ENCODE data around the gene SLC39A10. TPM values are rescaled to one million over a fixed set of nuclear protein-coding genes. Genes with fewer than 3 reads are reported as not detected.

SLC39A10 gene
- total and polyA plus RNA-seq, 4 donors: 5.7 to 28.4 (median 18.2) TPM

DNA sequence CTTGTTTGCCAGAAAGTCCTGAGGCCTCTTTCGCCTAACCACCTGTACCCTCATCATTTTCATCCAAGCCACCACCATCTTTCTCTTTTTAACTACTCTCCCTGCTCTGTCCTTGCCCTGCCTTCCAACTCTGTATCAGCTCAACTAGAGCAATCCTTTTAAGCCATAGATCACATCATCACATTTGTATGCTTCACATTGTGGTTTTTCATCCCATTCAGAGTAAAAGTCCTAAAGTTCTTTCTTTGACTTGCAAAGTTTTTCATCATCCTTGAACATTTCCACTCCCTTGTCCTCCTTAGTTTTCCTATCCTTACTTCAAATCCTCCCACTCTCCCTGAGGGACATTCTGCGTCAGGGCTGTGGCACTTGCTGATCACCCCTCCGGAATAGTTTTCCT is 73.9 kb downstream of the SLC39A10 start:
- H3K27ac ChIP-seq (ENCODE audit: low read depth in 1 of 2, low read length in 1 of 2): no peak overlapping the region
- H3K27me3 ChIP-seq (ENCODE audit: control insufficient read depth in 3 of 3, insufficient read depth in 3 of 3, low read length in 2 of 3): no peaks in the 10 kb centered on the region
- peaks cover 0 to 28% (median 9%) of the 10 kb centered on the region in 4 donors for H3K36me3 ChIP-seq (ENCODE audit: control insufficient read depth in 4 of 4, insufficient read depth in 4 of 4, low read length in 4 of 4)
- H3K4me1 ChIP-seq (ENCODE audit: control insufficient read depth in 5 of 5, insufficient read depth in 5 of 5, low read length in 5 of 5): no peaks in the 10 kb centered on the region
- H3K9me3 ChIP-seq (ENCODE audit: control insufficient read depth in 4 of 4, insufficient read depth in 3 of 4, low read length in 3 of 4): no peaks in the 10 kb centered on the region
- no peak overlapping the region for H3K9ac ChIP-seq (ENCODE audit: insufficient read depth in 1 of 2, low read length in 2 of 2)
- ATAC-seq (ENCODE audit: insufficient read depth, low FRiP score) (no peak), DNase-seq (no peak)
- no peak overlapping the region for H3K4me3 ChIP-seq
- TF ChIP-seq, protein P1, sequence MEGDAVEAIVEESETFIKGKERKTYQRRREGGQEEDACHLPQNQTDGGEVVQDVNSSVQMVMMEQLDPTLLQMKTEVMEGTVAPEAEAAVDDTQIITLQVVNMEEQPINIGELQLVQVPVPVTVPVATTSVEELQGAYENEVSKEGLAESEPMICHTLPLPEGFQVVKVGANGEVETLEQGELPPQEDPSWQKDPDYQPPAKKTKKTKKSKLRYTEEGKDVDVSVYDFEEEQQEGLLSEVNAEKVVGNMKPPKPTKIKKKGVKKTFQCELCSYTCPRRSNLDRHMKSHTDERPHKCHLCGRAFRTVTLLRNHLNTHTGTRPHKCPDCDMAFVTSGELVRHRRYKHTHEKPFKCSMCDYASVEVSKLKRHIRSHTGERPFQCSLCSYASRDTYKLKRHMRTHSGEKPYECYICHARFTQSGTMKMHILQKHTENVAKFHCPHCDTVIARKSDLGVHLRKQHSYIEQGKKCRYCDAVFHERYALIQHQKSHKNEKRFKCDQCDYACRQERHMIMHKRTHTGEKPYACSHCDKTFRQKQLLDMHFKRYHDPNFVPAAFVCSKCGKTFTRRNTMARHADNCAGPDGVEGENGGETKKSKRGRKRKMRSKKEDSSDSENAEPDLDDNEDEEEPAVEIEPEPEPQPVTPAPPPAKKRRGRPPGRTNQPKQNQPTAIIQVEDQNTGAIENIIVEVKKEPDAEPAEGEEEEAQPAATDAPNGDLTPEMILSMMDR (IDR thresholded peaks at IDR 0.05; ENCODE audit: control extremely low read depth, extremely low read depth): no peak
- 94 to 99% methylated on average over 3 of the region's 3 CpGs for WGBS, 2 donors

DNA sequence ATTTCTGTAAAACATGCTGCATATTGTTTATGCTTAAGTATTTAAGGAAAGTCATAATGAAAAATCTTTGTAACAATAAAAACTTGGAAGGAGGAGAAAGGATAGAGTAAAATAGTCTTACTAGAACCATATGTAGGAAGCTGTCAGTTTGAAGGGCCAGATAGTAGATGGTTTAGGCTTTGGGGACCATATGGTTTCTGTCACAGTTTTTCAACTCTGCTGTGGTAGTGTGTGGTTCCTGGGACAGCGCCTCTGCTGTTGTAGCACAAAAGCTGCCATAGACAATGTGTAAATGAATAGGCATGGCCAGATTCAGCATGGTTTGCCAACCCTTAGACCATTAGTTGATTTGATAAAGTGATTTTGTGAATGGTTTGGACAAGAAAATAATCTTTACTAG is 75.5 kb downstream of the SLC39A10 start:
- no peaks in the 10 kb centered on the region for H3K27me3 ChIP-seq (ENCODE audit: control insufficient read depth in 3 of 3, insufficient read depth in 3 of 3, low read length in 2 of 3)
- no peak overlapping the region for H3K9ac ChIP-seq (ENCODE audit: insufficient read depth in 1 of 2, low read length in 2 of 2)
- H3K4me3 ChIP-seq: no peak overlapping the region
- TF ChIP-seq, protein P1 (IDR thresholded peaks at IDR 0.05; ENCODE audit: control extremely low read depth, extremely low read depth): no peak
- H3K27ac ChIP-seq (ENCODE audit: low read depth in 1 of 2, low read length in 1 of 2): no peak overlapping the region
- H3K36me3 ChIP-seq (ENCODE audit: control insufficient read depth in 4 of 4, insufficient read depth in 4 of 4, low read length in 4 of 4): peaks cover 0 to 28% (median 9%) of the 10 kb centered on the region in 4 donors
- H3K9me3 ChIP-seq (ENCODE audit: control insufficient read depth in 4 of 4, insufficient read depth in 3 of 4, low read length in 3 of 4): no peaks in the 10 kb centered on the region
- 92 to 93% methylated on average over 1 of the region's 1 CpG for whole genome bisulfite sequencing, 2 donors
- ATAC-seq (ENCODE audit: insufficient read depth, low FRiP score): no peak
- H3K4me1 ChIP-seq (ENCODE audit: control insufficient read depth in 5 of 5, insufficient read depth in 5 of 5, low read length in 5 of 5): peaks cover 0 to 8% (median 0%) of the 10 kb centered on the region in 5 donors
- DNase-seq: peak in 2 of 3 donors; percentile 45 to 65

DNA sequence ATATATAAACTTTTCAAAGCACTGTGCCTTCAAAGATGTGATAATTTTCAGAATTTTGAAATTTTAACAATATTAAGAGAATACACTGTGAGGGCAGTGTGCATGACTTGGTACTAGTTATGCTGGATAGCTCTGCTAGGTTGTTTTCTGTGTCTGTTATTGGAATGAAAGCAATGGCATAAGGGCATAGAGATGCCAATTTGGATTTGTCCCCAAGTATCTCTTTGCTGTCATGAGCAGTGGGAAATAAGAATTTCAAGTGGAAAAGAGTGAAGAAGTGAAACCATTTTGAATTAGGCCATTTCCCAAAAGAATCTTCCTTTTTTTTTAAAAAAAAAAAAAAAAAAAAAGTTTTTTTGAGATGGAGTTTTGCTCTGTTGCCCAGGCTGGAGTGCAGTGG is 76.8 kb downstream of the SLC39A10 start:
- Histone ChIP-seq H3K9ac (ENCODE audit: insufficient read depth in 1 of 2, low read length in 2 of 2) (no peak overlapping the region), H3K4me3 (no peak overlapping the region), H3K36me3 (ENCODE audit: control insufficient read depth in 4 of 4, insufficient read depth in 4 of 4, low read length in 4 of 4) (peaks cover 0 to 30% (median 8%) of the 10 kb centered on the region in 4 donors), H3K27ac (ENCODE audit: low read depth in 1 of 2, low read length in 1 of 2) (no peak overlapping the region), H3K4me1 (ENCODE audit: control insufficient read depth in 5 of 5, insufficient read depth in 5 of 5, low read length in 5 of 5) (peaks cover 0 to 14% (median 3%) of the 10 kb centered on the region in 5 donors), H3K9me3 (ENCODE audit: control insufficient read depth in 4 of 4, insufficient read depth in 3 of 4, low read length in 3 of 4) (no peaks in the 10 kb centered on the region), H3K27me3 (ENCODE audit: control insufficient read depth in 3 of 3, insufficient read depth in 3 of 3, low read length in 2 of 3) (no peaks in the 10 kb centered on the region)
- no peak for ATAC-seq (ENCODE audit: insufficient read depth, low FRiP score)
- no peak for DNase-seq
- TF ChIP-seq, protein P1 (IDR thresholded peaks at IDR 0.05; ENCODE audit: control extremely low read depth, extremely low read depth): no peak

DNA sequence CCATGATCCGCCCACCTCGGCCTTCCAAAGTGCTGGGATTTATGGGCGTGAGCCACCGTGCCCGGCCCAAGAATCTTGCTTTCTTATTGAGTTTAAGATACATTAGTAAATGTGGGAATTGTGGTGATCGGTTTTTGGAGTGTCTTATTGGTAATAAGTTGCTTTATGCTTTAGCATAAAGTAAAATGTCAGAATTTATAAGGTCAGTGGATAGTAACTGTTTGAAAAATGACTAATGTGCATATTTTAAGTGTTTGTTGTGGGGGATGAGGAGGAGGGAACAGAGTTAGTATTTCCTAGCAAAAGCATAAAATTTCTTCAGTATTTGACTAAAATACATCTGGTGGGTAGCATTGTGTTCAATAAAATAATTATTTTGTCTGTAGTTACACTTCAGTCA is 77.4 kb downstream of the SLC39A10 start:
- 96 to 97% methylated on average over 6 of the region's 6 CpGs for WGBS, 2 donors
- no peak for ATAC-seq (ENCODE audit: insufficient read depth, low FRiP score)
- no peaks in the 10 kb centered on the region for H3K27me3 ChIP-seq (ENCODE audit: control insufficient read depth in 3 of 3, insufficient read depth in 3 of 3, low read length in 2 of 3)

More for the DNA sequence above, 77.4 kb downstream of the SLC39A10 start:
- Histone ChIP-seq H3K4me3 (no peak overlapping the region), H3K9me3 (ENCODE audit: control insufficient read depth in 4 of 4, insufficient read depth in 3 of 4, low read length in 3 of 4) (no peaks in the 10 kb centered on the region), H3K27ac (ENCODE audit: low read depth in 1 of 2, low read length in 1 of 2) (no peak overlapping the region), H3K9ac (ENCODE audit: insufficient read depth in 1 of 2, low read length in 2 of 2) (no peak overlapping the region), H3K36me3 (ENCODE audit: control insufficient read depth in 4 of 4, insufficient read depth in 4 of 4, low read length in 4 of 4) (peaks cover 0 to 28% (median 8%) of the 10 kb centered on the region in 4 donors), H3K4me1 (ENCODE audit: control insufficient read depth in 5 of 5, insufficient read depth in 5 of 5, low read length in 5 of 5) (peaks cover 0 to 14% (median 3%) of the 10 kb centered on the region in 5 donors)
- DNase-seq: no peak
- TF ChIP-seq, protein P1 (IDR thresholded peaks at IDR 0.05; ENCODE audit: control extremely low read depth, extremely low read depth): no peak
